ENCODE data around the gene NKG7.

GRCh38 chr19:51366389-51367254, 5.8 kb downstream of the NKG7 start:
- TF ChIP-seq, protein P1, sequence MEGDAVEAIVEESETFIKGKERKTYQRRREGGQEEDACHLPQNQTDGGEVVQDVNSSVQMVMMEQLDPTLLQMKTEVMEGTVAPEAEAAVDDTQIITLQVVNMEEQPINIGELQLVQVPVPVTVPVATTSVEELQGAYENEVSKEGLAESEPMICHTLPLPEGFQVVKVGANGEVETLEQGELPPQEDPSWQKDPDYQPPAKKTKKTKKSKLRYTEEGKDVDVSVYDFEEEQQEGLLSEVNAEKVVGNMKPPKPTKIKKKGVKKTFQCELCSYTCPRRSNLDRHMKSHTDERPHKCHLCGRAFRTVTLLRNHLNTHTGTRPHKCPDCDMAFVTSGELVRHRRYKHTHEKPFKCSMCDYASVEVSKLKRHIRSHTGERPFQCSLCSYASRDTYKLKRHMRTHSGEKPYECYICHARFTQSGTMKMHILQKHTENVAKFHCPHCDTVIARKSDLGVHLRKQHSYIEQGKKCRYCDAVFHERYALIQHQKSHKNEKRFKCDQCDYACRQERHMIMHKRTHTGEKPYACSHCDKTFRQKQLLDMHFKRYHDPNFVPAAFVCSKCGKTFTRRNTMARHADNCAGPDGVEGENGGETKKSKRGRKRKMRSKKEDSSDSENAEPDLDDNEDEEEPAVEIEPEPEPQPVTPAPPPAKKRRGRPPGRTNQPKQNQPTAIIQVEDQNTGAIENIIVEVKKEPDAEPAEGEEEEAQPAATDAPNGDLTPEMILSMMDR (IDR thresholded peaks at IDR 0.05) = no peak
- peak; percentile 52 to 64 for TF ChIP-seq POLR2A (IDR thresholded peaks at IDR 0.05)
- peak; percentile 85 to 99 (median 96) for TF ChIP-seq POLR2AphosphoS5 (IDR thresholded peaks at IDR 0.05)
- TF ChIP-seq EP300 (IDR thresholded peaks at IDR 0.05) = no peak
